Stimulated activated CD8-positive, alpha-beta memory T cell treated with anti-CD3 and anti-CD28 coated beads, Interleukin-2, amount 100 ng/mL, for 1 hour (primary cell): ENCODE results near the gene BCL10.

Experiments used
- DNase-seq, 2 donors: peaks; one replicate each; pipeline ENCODE4 v3.0.0-alpha.2; 2020; ENCODE audit warnings: low read depth in 2 of 2

The BCL10 gene

DNA sequence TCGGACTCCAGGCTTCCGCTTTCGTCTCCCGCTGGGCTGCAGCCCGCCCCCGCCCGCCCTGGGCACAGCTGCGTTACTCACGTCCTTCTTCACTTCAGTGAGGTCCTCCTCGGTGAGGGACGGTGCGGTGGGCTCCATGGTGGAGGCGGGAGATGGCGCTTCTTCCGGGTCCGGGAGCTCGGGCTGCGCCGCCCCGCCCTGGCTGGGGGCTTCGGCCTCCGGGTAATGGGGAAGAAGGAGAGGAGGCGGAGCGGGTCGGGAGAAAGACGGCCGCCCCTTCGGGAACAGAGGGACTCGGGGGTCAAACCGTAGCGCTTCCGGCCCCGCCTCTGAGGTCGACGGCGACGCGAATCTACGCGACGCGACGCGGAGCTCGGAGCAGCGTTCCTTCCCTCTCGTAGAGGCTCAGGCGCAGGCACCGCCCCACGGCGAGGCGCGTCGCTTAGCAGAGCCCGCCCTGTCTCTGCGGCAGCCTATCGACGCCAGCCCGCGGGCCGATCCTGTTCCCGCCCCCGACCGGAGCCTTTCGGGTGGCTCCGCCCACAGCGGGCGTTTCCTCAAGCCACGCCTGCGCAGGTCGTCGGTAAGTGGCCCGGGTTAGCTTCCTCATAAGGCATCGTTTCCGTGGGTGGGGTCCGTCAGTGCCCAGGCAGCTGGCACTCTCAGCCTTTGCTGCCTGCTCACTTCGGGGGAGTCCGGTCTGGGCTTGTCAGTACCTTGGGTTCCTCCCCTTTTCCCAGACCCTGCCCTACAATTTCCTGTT, at the start of gene BCL10:
Gene BCL10, minus strand, starts transcription at position 418 of the 763 bp plus-strand sequence. Its CDS starts 280 bp downstream, at position 138.
- DNase-seq, result peak; percentile 94

- DNase-seq, result no peak
Observed at GRCh38 chr1:85325920-85326319, 49.5 kb upstream of the BCL10 start.

DNA sequence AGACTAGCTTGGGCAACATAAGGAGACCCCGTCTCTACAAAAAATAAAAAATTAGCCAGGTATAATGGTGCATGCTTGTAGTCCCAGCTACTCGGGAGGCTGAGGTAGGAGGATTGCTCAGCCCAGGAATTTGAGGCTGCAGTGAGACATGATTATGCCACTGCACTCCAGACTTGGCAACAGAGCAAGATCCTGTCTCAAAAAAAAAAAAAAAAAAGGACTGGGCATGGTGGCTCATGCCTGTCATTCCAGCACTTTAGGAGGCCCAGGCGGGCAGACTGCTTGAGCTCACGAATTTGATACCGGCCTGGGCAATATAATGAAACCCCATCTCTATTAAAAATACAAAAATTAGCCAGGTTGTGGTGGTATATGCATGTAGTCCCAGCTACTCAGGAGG, 47.3 kb upstream of the BCL10 start:
- no peak for DNase-seq

DNA sequence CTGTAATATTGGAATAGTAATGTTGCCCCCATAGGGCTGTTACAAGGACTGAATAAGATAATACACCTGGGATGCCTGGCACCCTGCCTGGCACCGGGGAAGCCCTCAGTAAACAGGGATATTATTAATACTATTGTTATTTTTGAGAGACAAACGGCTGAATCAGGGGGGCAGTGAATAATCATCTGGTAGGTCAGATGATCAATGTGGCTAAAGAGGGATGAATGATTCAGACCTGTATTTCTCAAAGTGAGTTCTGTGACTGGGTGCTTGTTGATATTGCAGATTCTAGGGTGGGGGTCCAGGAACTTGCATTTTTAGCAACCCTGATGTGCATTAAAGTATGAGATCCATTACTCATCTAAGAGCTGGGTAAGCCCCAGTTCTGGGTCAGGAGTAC, 46.2 kb upstream of the BCL10 start:
- no peak for DNase-seq

- no peak for DNase-seq
Observed at GRCh38 chr1:85321237-85321964, 45.0 kb upstream of the BCL10 start.

DNA sequence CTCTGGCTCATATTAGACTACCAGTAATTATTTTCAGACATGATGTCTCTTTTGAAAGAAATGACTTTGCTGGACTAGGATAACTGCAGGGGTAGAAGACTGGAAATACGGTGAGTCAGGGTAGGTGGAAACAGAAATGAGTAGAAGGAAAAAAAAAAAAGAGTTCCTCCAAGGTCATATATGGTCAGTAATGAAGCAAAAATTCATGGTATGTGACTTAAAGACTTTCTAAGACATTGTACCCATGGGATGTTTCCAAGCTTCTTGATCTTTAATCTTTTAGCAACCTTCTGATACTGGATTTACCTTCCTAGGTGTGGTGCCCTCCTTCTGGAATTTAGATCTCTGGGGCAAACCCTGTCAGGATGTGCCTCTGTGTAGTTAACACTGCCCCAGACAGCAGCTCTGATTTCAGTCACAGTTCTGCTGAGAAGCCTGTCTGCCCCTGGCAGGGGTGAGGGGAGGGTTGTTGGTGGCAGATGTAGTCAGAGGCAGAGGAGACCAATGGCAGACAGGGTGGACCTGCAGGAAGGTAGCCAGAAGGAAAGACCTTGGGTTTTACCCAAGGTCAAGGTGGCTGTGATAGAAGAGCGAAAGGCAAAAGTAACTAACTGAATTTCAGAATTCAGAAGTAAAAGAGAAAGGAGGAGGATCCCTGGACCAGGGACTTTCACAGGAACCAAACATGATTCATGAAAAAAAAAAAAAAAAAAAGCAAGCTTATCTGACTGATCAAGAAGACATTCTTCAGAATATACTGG, 44.1 kb upstream of the BCL10 start:
- no peak for DNase-seq

- no peak for DNase-seq
Observed at GRCh38 chr1:85319931-85320330, 43.5 kb upstream of the BCL10 start.

DNA sequence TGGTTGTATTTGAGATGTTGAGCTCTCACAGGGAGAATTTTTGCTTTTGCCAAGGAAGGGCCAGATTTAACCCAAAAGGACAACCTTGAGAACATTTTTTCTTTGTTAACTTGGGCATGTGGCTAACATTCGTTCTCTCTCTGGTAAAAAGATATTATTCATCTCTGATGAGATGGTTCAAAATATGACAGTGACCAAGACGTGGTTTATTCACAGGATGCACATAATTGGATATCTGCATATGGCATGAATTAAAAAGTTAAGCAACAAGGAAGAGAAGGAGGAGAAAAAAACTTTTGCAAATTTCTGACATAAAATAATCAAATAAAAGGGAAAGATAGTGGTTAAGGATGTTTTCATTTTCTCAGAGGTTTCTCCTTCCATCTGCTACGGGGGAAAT, 43.1 kb upstream of the BCL10 start:
- DNase-seq, result no peak

GRCh38 chr1:85318217-85318616, 41.8 kb upstream of the BCL10 start:
- DNase-seq, result no peak

DNA sequence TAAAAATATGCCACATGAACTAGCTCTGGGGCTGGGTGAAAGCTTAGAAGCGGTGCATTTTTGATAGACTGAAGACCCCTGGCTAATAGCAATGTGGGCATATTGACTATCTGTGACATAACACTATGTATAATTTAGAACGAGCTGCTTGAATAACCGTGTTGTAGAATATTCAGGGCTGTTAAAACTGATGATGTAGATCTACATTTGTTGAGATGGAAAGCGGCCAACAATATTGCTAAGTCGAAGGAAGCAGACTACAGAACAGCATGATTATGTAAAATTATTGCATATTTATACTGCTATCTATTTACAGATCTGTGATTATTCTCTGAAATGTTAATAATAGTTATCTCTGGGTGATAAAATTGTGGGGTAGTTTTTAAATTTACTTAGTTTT, 41.1 kb upstream of the BCL10 start:
- no peak for DNase-seq

DNA sequence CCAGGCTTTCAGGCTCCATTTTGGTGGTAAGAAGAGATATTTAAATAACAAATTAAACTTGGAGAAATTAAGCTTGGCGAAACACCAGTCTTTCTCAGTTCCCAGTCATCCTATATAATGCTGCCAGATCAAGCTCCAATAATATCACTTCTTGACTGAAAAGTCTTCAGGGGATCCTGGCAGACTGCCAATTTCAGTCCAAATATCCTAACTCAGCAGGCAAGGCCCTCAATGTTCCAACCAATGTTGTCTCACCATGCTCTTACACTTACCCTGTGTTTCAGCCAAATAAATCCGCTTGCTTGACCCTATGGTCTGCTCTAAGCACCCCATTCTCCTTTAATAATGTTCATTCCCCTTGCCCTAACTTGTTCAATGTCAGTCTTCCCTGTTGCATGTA, 39.9 kb upstream of the BCL10 start:
- DNase-seq, result no peak

DNA sequence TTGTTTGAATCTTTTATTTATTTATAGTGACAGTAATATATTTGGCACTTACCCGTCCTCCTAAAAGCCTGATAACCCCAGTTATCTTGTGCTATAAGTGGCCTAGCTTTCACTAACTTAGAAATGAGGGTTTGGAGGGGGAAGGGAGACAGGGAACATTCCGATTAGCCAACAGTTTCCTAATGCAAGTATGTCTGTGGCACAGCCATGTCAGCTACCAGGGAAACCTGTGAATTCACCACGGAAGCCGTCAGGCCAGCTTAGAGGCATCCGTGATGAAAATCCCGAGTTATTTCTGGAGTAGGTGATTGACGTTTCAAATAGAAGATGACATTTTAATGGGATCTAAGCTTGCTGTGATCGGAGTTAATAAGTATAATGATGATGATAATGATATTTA, 39.4 kb upstream of the BCL10 start:
- no peak for DNase-seq

DNA sequence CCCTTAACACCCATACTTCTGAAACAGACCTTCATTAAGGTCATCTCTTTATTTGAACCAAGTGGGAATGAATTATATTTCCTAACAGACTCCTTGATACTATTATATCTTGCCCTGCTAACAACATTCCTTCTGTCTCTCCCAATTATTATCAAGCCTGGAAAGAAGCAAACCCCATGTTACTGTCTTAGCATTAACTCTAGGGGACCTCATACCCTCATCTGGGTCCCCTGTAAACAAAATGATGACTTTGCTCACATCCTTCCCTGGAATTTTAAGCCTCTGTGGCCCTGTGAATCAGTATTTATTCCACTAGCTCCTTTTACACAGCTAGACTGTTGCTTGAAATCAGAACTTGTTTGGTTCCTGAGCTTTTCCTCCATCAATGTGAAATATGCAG, 38.3 kb upstream of the BCL10 start:
- DNase-seq, result no peak

- no peak for DNase-seq
Observed at GRCh38 chr1:85313888-85314696, 37.7 kb upstream of the BCL10 start.

GRCh38 chr1:85311818-85312217, 35.4 kb upstream of the BCL10 start:
- no peak for DNase-seq

DNA sequence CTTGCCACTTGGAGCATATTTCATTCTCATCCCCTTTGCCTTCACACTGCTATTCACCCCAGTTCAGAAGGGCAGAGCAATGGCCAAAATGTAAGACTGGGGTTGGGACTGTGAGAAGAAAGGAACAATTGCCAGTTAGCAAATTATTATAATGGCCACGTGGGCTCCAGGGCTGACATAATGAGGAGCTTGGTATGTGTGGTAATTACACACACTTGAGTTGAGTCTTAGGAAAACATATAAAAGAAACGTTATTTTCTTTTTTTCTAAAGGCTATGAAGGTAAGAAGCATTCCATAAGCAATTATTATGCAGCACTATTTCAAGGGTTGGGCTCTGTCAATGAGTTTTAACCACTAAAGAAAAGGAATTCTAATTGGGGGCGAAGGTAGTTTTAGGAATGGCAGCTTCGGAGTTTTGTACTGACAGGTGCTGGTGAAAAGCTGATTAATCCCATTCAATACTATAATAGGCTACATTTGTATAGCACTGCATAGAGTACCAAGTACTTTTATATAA, 32.5 kb upstream of the BCL10 start:
- DNase-seq, result no peak

- DNase-seq, result peak; percentile 35 to 46
Observed at GRCh38 chr1:85307987-85308832, 31.8 kb upstream of the BCL10 start.

DNA sequence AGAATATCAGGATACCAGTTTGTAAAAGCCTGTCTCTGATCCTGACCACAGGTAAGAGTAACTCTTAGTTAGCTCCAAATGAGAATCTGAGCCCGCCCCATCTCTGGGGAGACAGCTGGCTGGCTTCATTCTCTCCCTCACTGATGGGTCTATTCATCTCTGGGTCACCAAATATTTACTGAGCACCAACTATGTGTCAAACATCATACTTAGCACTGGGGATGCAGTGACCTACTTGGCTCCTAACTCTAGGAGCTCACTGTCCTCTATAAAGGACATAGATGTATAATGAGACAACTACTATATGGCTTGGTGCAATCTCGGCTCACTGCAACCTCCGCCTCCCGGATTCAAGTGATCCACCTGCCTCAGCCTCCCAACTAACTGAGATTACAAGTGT, 29.8 kb upstream of the BCL10 start:
- DNase-seq, result no peak

GRCh38 chr1:85303440-85304162, 27.2 kb upstream of the BCL10 start:
- no peak for DNase-seq

GRCh38 chr1:85300140-85300539, 23.7 kb upstream of the BCL10 start:
- no peak for DNase-seq
